Stimulated activated CD4-positive, alpha-beta T cell treated with anti-CD3 and anti-CD28 coated beads, Interleukin-12 subunit alpha, Interleukin-12 subunit beta, amount 100 ng/mL, for 4 hours (primary cell): ENCODE measurements around the gene NDUFS6.
"Not testable (repeated sequence)": the region's sequence is repeated elsewhere in the genome, so short reads cannot be mapped to it uniquely, and the experiment has no call there.

Source experiments
- DNase-seq: peaks from one replicate; pipeline ENCODE4 v3.0.0-alpha.2; 2020

The NDUFS6 gene

DNA sequence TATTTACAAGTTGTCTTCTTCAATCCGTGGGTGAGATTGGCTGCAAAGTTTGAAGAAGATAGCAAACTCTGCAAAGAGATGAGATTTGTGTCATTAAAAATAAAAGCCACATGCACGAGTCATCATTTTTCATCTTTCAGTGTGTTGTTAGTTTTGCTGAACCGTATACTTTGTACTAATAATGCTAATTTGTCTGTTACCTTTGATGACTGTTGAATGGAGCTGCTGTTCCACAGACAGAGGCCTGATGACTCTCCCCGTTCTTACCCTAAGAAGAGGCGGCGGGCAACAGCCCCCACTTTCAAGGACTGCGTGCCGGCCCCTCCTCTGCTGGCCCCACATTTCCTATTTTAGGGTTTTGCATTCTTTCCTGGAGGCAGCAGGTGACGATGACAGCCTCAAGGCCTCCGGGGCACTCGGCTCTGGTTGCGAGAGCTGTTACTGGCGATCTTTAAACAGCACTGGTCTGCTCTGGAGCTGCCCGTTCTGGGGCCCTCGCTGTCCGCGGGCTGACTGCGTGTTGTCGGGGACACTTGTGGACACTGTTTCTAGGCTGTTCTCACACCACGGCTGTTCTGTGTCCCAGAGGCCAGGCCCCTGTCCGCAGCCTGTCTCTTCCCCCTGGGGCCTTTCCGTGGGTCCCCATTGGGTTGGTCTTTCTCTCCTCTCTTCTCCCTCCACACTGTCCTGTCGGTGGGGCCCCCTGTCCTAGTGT, 35.1 kb downstream of the NDUFS6 start:
- DNase-seq: no peak

DNA sequence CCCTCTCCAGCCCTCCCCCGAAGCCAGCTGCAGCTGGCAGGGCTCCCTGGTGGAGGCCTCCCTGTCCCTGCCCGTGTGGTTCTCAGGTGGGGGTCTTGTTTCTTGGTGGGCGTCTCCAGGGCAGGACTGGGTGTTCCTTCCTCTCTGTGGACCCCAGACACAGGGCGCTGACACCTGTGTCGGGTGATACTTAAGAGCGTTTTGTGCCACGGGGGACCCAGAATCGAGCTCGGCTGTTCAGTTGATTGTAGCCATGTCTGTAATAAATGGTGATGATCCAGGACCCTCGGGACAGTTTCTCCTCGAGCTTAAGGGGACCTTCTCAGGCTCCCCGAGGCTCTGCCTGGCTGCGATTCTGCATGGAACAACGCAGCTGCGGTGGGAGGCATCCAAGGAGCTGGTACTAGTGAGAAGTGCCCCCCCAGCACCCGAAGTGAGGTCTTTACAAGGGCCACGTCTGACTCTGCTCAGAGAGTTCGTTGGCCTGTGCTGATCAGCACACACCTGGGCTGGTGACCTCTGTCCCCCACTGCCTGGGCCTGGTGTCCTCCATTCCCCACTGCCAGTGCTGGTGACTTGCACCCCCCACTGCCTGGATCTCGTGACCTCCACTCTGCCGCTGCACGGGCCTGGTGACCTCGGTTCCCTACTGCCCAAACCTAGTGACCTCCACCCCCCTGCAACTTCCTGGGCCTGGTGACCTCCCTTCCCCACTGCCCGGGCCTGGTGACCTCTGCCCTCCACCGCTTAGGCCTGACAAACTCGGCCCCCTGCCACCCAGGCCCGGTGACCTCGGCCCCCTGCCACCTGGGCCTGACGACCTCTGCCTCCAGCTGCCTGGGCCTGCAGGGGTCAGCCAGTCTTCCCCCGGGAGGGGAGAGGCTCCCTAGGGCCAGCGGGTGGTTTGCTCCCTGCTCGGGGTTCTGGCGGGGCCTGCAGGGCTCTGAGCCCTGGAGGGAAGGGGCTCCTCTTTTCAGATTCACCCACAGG, 36.0 kb downstream of the NDUFS6 start:
- no peak for DNase-seq

- DNase-seq: no peak
Observed at GRCh38 chr5:1838013-1838412, 36.8 kb downstream of the NDUFS6 start.

- DNase-seq: no peak
Observed at GRCh38 chr5:1840071-1840547, 38.9 kb downstream of the NDUFS6 start.

GRCh38 chr5:1840741-1841521, 39.7 kb downstream of the NDUFS6 start:
- no peak for DNase-seq

- DNase-seq: no peak
Observed at GRCh38 chr5:1842004-1842819, 41.0 kb downstream of the NDUFS6 start.

GRCh38 chr5:1843761-1844160, 42.6 kb downstream of the NDUFS6 start:
- DNase-seq: not testable (repeated sequence)

- DNase-seq: no peak
Observed at GRCh38 chr5:1844708-1845436, 43.7 kb downstream of the NDUFS6 start.

GRCh38 chr5:1845696-1846095, 44.5 kb downstream of the NDUFS6 start:
- DNase-seq: no peak

GRCh38 chr5:1846583-1846982, 45.4 kb downstream of the NDUFS6 start:
- DNase-seq: no peak

- DNase-seq: no peak
Observed at GRCh38 chr5:1847056-1847455, 45.8 kb downstream of the NDUFS6 start.

DNA sequence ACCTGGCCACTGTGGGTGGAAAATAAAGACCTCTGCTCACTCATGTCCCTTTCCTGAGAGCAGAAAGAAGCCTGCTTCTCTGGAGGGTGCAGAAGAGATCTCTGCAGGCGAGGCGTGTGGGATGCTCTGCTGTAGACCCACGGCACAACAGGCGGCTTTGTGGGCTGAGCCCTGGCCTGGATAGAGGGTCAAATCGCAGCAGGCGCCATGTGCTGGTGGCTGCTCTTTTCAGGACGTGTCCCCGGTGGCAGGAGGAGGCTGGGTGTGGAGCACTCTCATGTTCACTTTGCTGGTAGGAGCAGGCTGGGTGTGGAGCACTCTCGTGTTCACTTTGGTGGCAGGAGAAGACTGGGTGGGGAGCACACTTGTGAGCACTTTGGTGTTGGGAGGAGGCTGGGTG, 46.4 kb downstream of the NDUFS6 start:
- DNase-seq: no peak

GRCh38 chr5:1850324-1851154, 49.3 kb downstream of the NDUFS6 start:
- DNase-seq: no peak

DNA sequence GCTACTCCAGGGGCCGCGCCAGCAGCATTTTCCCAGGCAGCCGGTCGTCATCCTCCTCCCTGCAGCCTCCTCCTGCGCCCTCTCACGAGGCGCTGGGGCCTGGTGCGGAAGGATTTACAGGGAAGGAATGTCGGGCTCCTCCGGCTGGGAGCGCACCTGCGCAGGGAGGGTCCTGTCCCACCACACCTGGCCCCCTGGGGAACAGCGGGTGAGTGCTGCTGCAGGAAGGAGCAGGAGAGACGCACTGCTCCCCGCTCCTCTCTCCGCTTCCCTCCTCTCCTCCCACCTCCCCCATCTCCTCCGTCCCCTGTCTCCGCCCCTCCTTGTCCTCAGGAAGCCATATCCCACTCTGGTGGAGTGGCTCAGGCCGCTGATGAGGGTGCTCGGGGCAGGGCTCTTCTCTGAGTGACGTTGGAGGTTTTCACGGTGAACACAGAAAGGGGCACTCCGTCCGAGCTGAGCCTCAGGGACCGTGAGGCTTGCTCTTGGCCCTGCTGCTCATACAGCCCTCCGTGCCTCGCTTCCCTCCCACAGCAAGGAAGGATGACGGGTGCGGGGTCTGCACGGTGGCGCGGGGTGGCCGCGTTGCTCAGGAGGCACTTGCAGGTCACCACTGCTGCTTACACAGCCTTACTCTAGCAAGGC, 50.2 kb downstream of the NDUFS6 start:
- DNase-seq: no peak

DNA sequence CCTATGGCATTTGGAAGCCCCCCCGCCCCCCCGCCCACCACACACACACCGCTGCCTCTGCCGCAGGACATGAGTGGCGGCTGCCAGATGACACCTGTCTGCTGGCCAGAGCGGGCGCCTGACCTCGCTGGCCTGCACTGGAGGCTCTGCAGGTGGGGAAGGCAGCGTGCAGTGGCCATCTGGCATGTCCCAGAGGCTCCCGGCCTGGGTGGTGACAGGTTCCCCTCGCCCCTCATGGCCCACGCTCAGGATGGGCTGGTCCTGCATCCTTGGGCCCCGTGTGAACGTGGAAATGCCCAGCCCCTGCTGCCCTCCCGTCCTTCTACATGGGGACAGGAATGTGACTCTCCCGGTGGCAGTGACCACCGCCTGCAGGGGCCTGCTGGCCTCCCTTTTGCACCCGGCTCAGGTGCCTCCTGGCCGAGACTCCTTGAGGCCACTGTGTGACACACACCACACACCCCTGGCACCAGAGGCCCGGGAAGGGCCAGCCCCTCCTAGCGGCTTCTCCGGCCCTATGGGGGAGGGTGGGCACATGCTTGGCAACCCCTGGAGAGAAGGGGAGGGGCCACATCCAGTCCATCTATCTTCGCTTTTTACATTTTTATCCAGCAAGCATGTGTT, 51.2 kb downstream of the NDUFS6 start:
- no peak for DNase-seq

DNA sequence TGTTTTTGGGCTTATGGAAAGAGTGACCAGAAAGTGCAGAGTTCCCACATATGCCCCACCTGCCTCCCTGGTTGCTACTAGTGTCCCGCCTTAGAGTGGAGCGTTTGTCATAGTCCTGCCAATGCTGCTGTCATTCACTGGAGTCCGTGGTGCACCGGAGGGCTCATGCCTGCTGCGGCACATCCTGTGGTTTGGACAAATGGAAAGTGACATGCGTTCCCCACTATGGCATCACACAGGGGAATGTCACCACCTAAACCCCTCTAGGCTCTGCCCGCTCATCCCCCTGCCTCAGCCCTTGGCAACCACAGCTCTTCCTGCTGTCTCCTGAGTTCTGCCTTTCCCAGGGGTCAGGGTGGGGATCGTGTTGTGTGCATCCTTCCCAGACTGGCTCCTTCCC, 52.3 kb downstream of the NDUFS6 start:
- DNase-seq: no peak

DNA sequence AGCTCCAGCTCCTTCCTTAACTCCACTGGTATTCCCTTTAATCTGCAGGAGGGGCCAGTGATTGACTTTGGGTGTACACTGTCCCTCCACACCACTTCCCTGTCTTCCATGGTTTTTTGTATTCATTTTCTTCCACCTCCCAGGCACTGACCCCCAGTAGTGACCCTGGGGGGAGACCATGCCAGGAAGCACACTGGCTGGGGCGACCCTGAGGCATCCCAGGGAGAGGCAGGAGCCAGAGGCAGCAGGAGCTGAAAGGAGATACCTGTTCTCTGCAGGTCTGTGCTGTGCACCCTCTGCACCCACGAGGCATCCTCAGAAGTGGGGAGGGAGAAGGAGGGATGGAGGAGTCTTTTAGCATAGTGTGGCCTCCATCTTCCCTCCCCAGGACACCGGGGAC, 53.9 kb downstream of the NDUFS6 start:
- DNase-seq: no peak

GRCh38 chr5:1855596-1855995, 54.4 kb downstream of the NDUFS6 start:
- no peak for DNase-seq

GRCh38 chr5:1856596-1857255, 55.5 kb downstream of the NDUFS6 start:
- DNase-seq: no peak
